SK-N-SH (cell line): Measurements from ENCODE around the gene HAUS5. TPM values are rescaled to one million over a fixed set of nuclear protein-coding genes. Genes with fewer than 3 reads are reported as not detected.

Experiments used
- CTCF ChIA-PET: fragments of 300-600, 350-600 bp; formaldehyde crosslinking; extraction: SDS; loops from one replicate; lab custom pipeline; 2021; lab: Yijun Ruan, JAX
- POLR2A ChIA-PET: fragments of 350-600 bp; sonication (Branson Sonifier 250); formaldehyde crosslinking; extraction: SDS; loops from one replicate; lab custom pipeline; 2020; ENCODE audit warnings: antibody characterized with exemption, inconsistent platforms; lab: Yijun Ruan, JAX
- DNase-seq: peaks from one replicate; pipeline ENCODE4 v3.0.0; 2012
- H2AFZ ChIP-seq: fragments of 200-600 bp; sonication (generic); 2 replicates; pipeline ENCODE4 v1.8.1; 2016; ENCODE audit warnings: antibody characterized with exemption, mild to moderate bottlenecking, low read depth
- H3F3A ChIP-seq: fragments of 200-600 bp; sonication (generic); replicated peaks from 2 replicates; pipeline ENCODE3; 2016; ENCODE audit warnings: antibody characterized with exemption, mild to moderate bottlenecking; ENCODE audit not compliant: insufficient read depth
- H3K27ac ChIP-seq, 2 experiments: fragments of 200-500 bp in 1 of 2; fragments of 200-600 bp in 1 of 2; sonication (Bioruptor generic) in 1 of 2; sonication (generic), shearing (Covaris generic) in 1 of 2; 2 replicates each; pipeline versions ENCODE4 v1.5.1 to v1.6.1; 2014 to 2016; ENCODE audit warnings: low read depth in 2 of 2, inconsistent platforms in 1 of 2, low read length in 1 of 2, mild to moderate bottlenecking in 1 of 2, mixed read lengths in 1 of 2
- H3K27me3 ChIP-seq: fragments of 200-600 bp; sonication (generic), shearing (Covaris generic); 2 replicates; pipeline ENCODE4 v1.6.1; 2016; ENCODE audit warnings: mixed run types; ENCODE audit not compliant: insufficient read depth
- H3K36me3 ChIP-seq, 2 experiments: fragments of 200-500 bp in 1 of 2; fragments of 200-600 bp in 1 of 2; sonication (Bioruptor generic) in 1 of 2; sonication (generic) in 1 of 2; replicated peaks in 1 of 2; 2 replicates each; pipeline versions ENCODE3 to v1.5.1; 2014 to 2016; ENCODE audit warnings: low read length in 1 of 2, mild to moderate bottlenecking in 1 of 2; ENCODE audit not compliant: insufficient read depth in 2 of 2, control insufficient read depth in 1 of 2
- H3K4me1 ChIP-seq, 2 experiments: fragments of 200-500 bp in 1 of 2; fragments of 200-600 bp in 1 of 2; sonication (Bioruptor generic) in 1 of 2; sonication (generic), shearing (Covaris generic) in 1 of 2; 2 replicates each; pipeline versions ENCODE4 v1.5.1 to v1.6.1; 2014 to 2016; ENCODE audit warnings: low read depth in 1 of 2, low read length in 1 of 2, mixed run types in 1 of 2; ENCODE audit not compliant: insufficient read depth in 2 of 2, control insufficient read depth in 1 of 2
- H3K4me2 ChIP-seq: fragments of 200-600 bp; sonication (generic), shearing (Covaris generic); 2 replicates; pipeline ENCODE4 v1.6.1; 2017; ENCODE audit warnings: mixed run types
- H3K4me3 ChIP-seq, 2 experiments: fragments of 200-500 bp in 1 of 2; fragments of 200-600 bp in 1 of 2; sonication (Bioruptor generic) in 1 of 2; sonication (generic), shearing (Covaris generic) in 1 of 2; 2 replicates each; pipeline versions ENCODE4 v1.5.1 to v1.8.1; 2014 to 2016; ENCODE audit warnings: low read depth in 2 of 2, inconsistent platforms in 1 of 2, low read length in 1 of 2, mild to moderate bottlenecking in 1 of 2, mixed read lengths in 1 of 2, moderate library complexity in 1 of 2
- H3K79me2 ChIP-seq: fragments of 200-600 bp; sonication (generic); 2 replicates; pipeline ENCODE4 v1.8.1; 2017; ENCODE audit warnings: mild to moderate bottlenecking; ENCODE audit not compliant: insufficient read depth
- H3K9ac ChIP-seq: fragments of 200-600 bp; sonication (generic); 2 replicates; pipeline ENCODE4 v1.6.1; 2017; ENCODE audit warnings: mixed run types
- H3K9me2 ChIP-seq: fragments of 200-600 bp; sonication (generic); 2 replicates; pipeline ENCODE4 v1.6.1; 2017; ENCODE audit warnings: mixed run types
- H3K9me3 ChIP-seq: fragments of 200-600 bp; sonication (generic); 2 replicates; pipeline ENCODE4 v1.6.1; 2017; ENCODE audit warnings: mixed run types, mild to moderate bottlenecking, moderate library complexity
- H4K20me1 ChIP-seq: fragments of 200-600 bp; sonication (generic); 2 replicates; pipeline ENCODE4 v1.6.1; 2017; ENCODE audit warnings: mild to moderate bottlenecking, mixed run types; ENCODE audit not compliant: insufficient read depth
- CTCF ChIP-seq: fragments of 200-600 bp; sonication (generic); IDR thresholded peaks from 2 replicates; pipeline ENCODE4 v1.6.1; 2017; ENCODE audit warnings: antibody characterized with exemption, mild to moderate bottlenecking, moderate library complexity
- FOXJ3 ChIP-seq: sonication (generic); formaldehyde crosslinking; IDR thresholded peaks from 2 replicates; pipeline ENCODE4 v1.5.1; 2020; ENCODE audit warnings: mild to moderate bottlenecking, missing genetic modification reagents
- GATA2 ChIP-seq: sonication (generic); formaldehyde crosslinking; IDR thresholded peaks from 2 replicates; pipeline ENCODE4 v1.5.0; 2020; ENCODE audit warnings: mild to moderate bottlenecking, missing genetic modification reagents
- IRF3 ChIP-seq: fragments of 150-350 bp; IDR thresholded peaks from 2 replicates; pipeline ENCODE4 v1.6.1; 2016; ENCODE audit warnings: mild to moderate bottlenecking, low read depth, low read length
- MAX ChIP-seq: IDR thresholded peaks from 2 replicates; pipeline ENCODE4 v1.4.0; 2012; ENCODE audit warnings: low read depth
- MXI1 ChIP-seq: IDR thresholded peaks from 2 replicates; pipeline ENCODE4 v1.6.1; 2012; ENCODE audit warnings: mild to moderate bottlenecking, low read depth, low read length, improper control_type of control experiment
- NFIC ChIP-seq: IDR thresholded peaks from 2 replicates; pipeline ENCODE4 v1.4.0; 2012; ENCODE audit warnings: borderline replicate concordance
- PBX3 ChIP-seq: IDR thresholded peaks from 2 replicates; pipeline ENCODE4; 2012
- RAD21 ChIP-seq: IDR thresholded peaks from 2 replicates; pipeline ENCODE4 v1.6.1; 2012; ENCODE audit warnings: mild to moderate bottlenecking, low read length
- REST ChIP-seq: IDR thresholded peaks from 2 replicates; pipeline ENCODE4 v1.6.1; 2012; ENCODE audit warnings: mild to moderate bottlenecking, low read depth, low read length, moderate library complexity
- RFX5 ChIP-seq: IDR thresholded peaks from 2 replicates; pipeline ENCODE4 v1.6.1; 2012; ENCODE audit warnings: mild to moderate bottlenecking, improper control_type of control experiment, low read length
- USF1 ChIP-seq: IDR thresholded peaks from 2 replicates; pipeline ENCODE4 v1.4.0; 2012; ENCODE audit warnings: low read depth, borderline replicate concordance
- WGBS: methylation state at CpG from one replicate; pipeline ENCODE4 v1.1.6; 2017; ENCODE audit warnings: low lambda C conversion rate; 5-methylcytosine and 5-hydroxymethylcytosine counted together
- polyA plus RNA-seq, 3 experiments: library from polyadenylated mRNA; depleted of rRNA; stranded (reverse); fragments of >200 nt; gene quantifications; 2 replicates each; pipeline ENCODE4 v1.2.3, GENCODE V29; 2012

The HAUS5 gene
- polyA plus RNA-seq, 1 of the 3 experiments (the other 2 are of a cell fraction): 7.1 TPM

- no peak for DNase-seq
- Histone ChIP-seq H2AFZ (no peak overlapping the region), H3K27ac (no peak overlapping the region), H3K4me2 (no peak overlapping the region), H3K79me2 (no peaks in the 10 kb centered on the region), H3K9me2 (no peaks in the 10 kb centered on the region), H3K9me3 (no peaks in the 10 kb centered on the region), H4K20me1 (no peaks in the 10 kb centered on the region), H3K27me3 (peaks cover 48% of the 10 kb centered on the region; the same call in 1 of the 2 replicates), H3F3A (no peaks in the 10 kb centered on the region), H3K4me3 (no peak overlapping the region)
- WGBS: 7% methylated on average over 5 of the region's 5 CpGs
- POLR2A ChIA-PET: no interaction called here
- TF ChIP-seq CTCF: no peak
- TF ChIP-seq MAX: no peak
- no peak for TF ChIP-seq GATA2
- no peak for TF ChIP-seq REST
- TF ChIP-seq MXI1: no peak
- TF ChIP-seq FOXJ3 (CRISPR knock-in tag): no peak
- no peak for TF ChIP-seq USF1
- no peak for TF ChIP-seq RAD21
- no peak for TF ChIP-seq PBX3
- TF ChIP-seq IRF3: no peak
- TF ChIP-seq RFX5: no peak
- no peak for TF ChIP-seq NFIC
- TF ChIP-seq, all 33 proteins: peak for 0
- CTCF ChIA-PET: no interaction called here
- H3K9ac ChIP-seq: no peak overlapping the region
- H3K4me1 ChIP-seq: no peaks in the 10 kb centered on the region
- H3K36me3 ChIP-seq: no peaks in the 10 kb centered on the region
Observed at GRCh38 chr19:35569281-35569781, 43.2 kb upstream of the HAUS5 start.
